ENCODE measurements around the gene REXO4. TPM values are rescaled to one million over a fixed set of nuclear protein-coding genes. Genes with fewer than 3 reads are reported as not detected.

The REXO4 gene
- total and polyA plus RNA-seq, 2 of the 8 experiments (the other 6 are each of a cell fraction or from before 2014, with no cell fraction given) = 19.1 to 38.3 TPM

- H3K4me1 ChIP-seq (replicated peaks in 1 of 4; ENCODE audit: control insufficient read depth in 3 of 4, insufficient read depth in 4 of 4, low read length in 3 of 4) = peaks cover 0 to 4% (median under 1%) of the 10 kb centered on the region in 4 experiments; a peak in 3 of 7 replicates
- H3K4me3 ChIP-seq (ENCODE audit: extremely low read depth in 1 of 4, insufficient read depth in 2 of 4, low read depth in 3 of 4, low read length in 4 of 4) = peak overlapping the region; percentile 39 to 65 (median 44); a peak in 5 of 8 replicates
- H3K79me2 ChIP-seq (ENCODE audit: control insufficient read depth in 1 of 2, insufficient read depth in 2 of 2, low read length in 2 of 2) = no peaks in the 10 kb centered on the region
- H3K36me3 ChIP-seq (ENCODE audit: control insufficient read depth in 2 of 4, insufficient read depth in 4 of 4, low read length in 3 of 4) = no peaks in the 10 kb centered on the region
- H3K14ac ChIP-seq (ENCODE audit: insufficient read length) = no peak overlapping the region
- no peak overlapping the region for H2BK12ac ChIP-seq (ENCODE audit: low read depth, low read length)
- H3K23me2 ChIP-seq (ENCODE audit: low read depth, low read length) = peaks cover 7% of the 10 kb centered on the region; the same call in 1 of the 2 replicates
- no peaks in the 10 kb centered on the region for H4K20me1 ChIP-seq (replicated peaks in 1 of 2; ENCODE audit: control insufficient read depth in 1 of 2, insufficient read depth in 2 of 2, low read length in 2 of 2)
- no peak overlapping the region for H2BK20ac ChIP-seq (ENCODE audit: low read length)
- ChIA-PET POLR2A (ENCODE audit: partially characterized antibody) (interaction anchor here (1.8 to 1.9 kb wide), 2 partner anchors 11 to 30 kb away, joined by 10 to 19 read pairs; partner anchors contain the start of genes CACFD1 and REXO4), CTCF (ENCODE audit: partially characterized antibody) (no interaction called here)
- DNase-seq (ENCODE audit: low read depth in 1 of 2, low spot score in 2 of 2) (peak in 1 of 2 experiments; percentile 66), FAIRE-seq (no peak)
- H3K23ac ChIP-seq (ENCODE audit: insufficient read length) = no peak overlapping the region
- H4K8ac ChIP-seq (ENCODE audit: extremely low read depth, insufficient read depth, low read length) = no peak overlapping the region; the same call in 1 of the 2 replicates
- no peak overlapping the region for H3K9ac ChIP-seq (replicated peaks in 1 of 4; ENCODE audit: extremely low read depth in 1 of 4, low read depth in 3 of 4, low read length in 3 of 4)
- no peak overlapping the region for H2BK120ac ChIP-seq (replicated peaks; ENCODE audit: low read depth, low read length)
- H3K56ac ChIP-seq (replicated peaks; ENCODE audit: insufficient read length, low read depth, low read length) = no peak overlapping the region
- peak overlapping the region; percentile 81 for H4K91ac ChIP-seq (replicated peaks; ENCODE audit: insufficient read length, low read length)
- H2BK5ac ChIP-seq (ENCODE audit: low read depth, low read length) = 0 out of 2 replicates have a peak overlapping the region, but pooled peaks have one; percentile 35
- peak; percentile 17 for TF ChIP-seq KDM4A (IDR thresholded peaks at IDR 0.05; ENCODE audit: low read depth, low read length, severe bottlenecking)
- TF ChIP-seq FOSL1 (IDR thresholded peaks at IDR 0.05; ENCODE audit: insufficient read depth, low read depth, low read length) = no peak
- no peak overlapping the region for H3K27ac ChIP-seq (ENCODE audit: low read depth, low read length)
- H3K18ac ChIP-seq (ENCODE audit: extremely low read depth, low read length) = no peak overlapping the region
- H2AFZ ChIP-seq (ENCODE audit: low read length) = no peak overlapping the region
- no peaks in the 10 kb centered on the region for H3K79me1 ChIP-seq (ENCODE audit: low read depth, low read length)
- 8% methylated on average over 2 of the region's 18 CpGs; no CpG with 5 or more reads in 1 of the 2 experiments for WGBS, 2 experiments (ENCODE audit: extremely low coverage in 1 of 2, insufficient coverage in 1 of 2, insufficient read length in 1 of 2, insufficient replicate concordance in 2 of 2, low coverage in 1 of 2, low lambda C conversion rate in 2 of 2, missing lambda C conversion rate in 1 of 2)
- no peak overlapping the region for H2BK15ac ChIP-seq (ENCODE audit: low read length)
- H3K9me3 ChIP-seq (ENCODE audit: insufficient read depth in 2 of 2, low read depth in 1 of 2, low read length in 1 of 2) = no peaks in the 10 kb centered on the region
- H3K4me2 ChIP-seq (ENCODE audit: insufficient read depth in 1 of 2, low read depth in 2 of 2, low read length in 2 of 2) = peak overlapping the region; percentile 72 to 90; a peak in 3 of 4 replicates
- H2AK5ac ChIP-seq (ENCODE audit: low read depth, low read length) = no peak overlapping the region
- no peak overlapping the region for H3K4ac ChIP-seq (replicated peaks; ENCODE audit: insufficient read length, low read depth, low read length)
- H3K27me3 ChIP-seq (replicated peaks in 1 of 4; ENCODE audit: control insufficient read depth in 3 of 4, extremely low read depth in 1 of 4, insufficient read depth in 3 of 4, low read length in 3 of 4) = peaks cover 0 to 11% (median 4%) of the 10 kb centered on the region in 4 experiments; a peak in 5 of 7 replicates
- no peak overlapping the region for H4K5ac ChIP-seq (ENCODE audit: insufficient read length, low read depth, low read length)
Measured at GRCh38 chr9:133429214-133429613, 11.4 kb upstream of the REXO4 start.

All from H1 (cell line).